PFSK-1 (cell line): ENCODE measurements around the gene NFE2L2.

Source experiments
- FOXP2 ChIP-seq: optimal IDR thresholded peaks from 2 replicates; pipeline ENCODE3; 2011; ENCODE audit warnings: borderline replicate concordance, control low read depth, inconsistent platforms; ENCODE audit not compliant: insufficient read depth; ENCODE audit errors: extremely low read length, extremely low read depth
- POLR2AphosphoS5 ChIP-seq: IDR thresholded peaks from 2 replicates; pipeline ENCODE4 v1.6.1; 2012; ENCODE audit warnings: low read depth, mild to moderate bottlenecking, control low read depth, low read length, moderate library complexity
- SIN3A ChIP-seq: IDR thresholded peaks from 2 replicates; pipeline ENCODE4 v1.6.1; 2012; ENCODE audit warnings: mild to moderate bottlenecking, low read length, moderate library complexity, borderline replicate concordance; ENCODE audit not compliant: insufficient read depth
- TAF1 ChIP-seq: IDR thresholded peaks from 2 replicates; pipeline ENCODE4 v1.6.1; 2012; ENCODE audit warnings: low read length, control low read depth, borderline replicate concordance; ENCODE audit not compliant: insufficient read depth
- TF ChIP-seq, protein P1 (sequence below), 2 experiments: IDR thresholded peaks; 2 replicates each; pipeline versions ENCODE4 v1.6.1 to v1.8.0; 2011 to 2012; ENCODE audit warnings: low read depth in 2 of 2, low read length in 2 of 2, control low read depth in 1 of 2, inconsistent platforms in 1 of 2, mild to moderate bottlenecking in 1 of 2, moderate library complexity in 1 of 2; ENCODE audit not compliant: insufficient read depth in 1 of 2

NFE2L2 gene

DNA sequence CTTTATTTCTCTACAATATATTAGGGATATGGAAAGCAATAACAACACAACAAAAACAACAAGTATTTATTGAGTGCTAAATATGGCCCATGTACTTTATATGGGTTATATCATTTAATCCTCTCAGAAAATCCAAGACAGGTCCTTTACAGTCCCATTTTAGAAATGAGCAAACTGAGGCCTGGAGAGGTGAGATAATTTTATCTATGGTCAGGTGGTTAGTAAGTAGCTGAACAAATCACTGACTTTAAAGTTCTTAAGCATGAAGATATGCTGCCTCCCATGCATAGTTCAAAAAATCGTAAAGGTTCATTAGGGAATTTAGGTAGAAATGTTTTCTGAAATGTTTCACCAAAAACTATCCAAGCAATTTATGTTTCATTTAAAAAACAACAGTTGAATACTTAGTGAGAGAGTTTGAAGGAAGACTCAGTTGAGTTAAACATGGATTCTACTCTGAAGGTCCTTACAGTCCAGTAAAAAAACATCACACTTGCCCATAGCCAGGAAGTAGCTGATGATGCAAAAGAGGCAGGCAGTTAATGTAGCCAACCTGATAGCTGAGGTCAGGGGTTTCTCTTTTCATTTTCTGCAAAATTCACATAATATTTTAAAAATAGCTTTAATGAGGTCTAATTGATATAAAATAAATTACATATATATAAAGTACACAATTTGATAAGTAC is 7.6 kb upstream of the NFE2L2 start:
- no peak for TF ChIP-seq TAF1
- TF ChIP-seq POLR2AphosphoS5, result no peak
- no peak for TF ChIP-seq FOXP2
- TF ChIP-seq, protein P1, sequence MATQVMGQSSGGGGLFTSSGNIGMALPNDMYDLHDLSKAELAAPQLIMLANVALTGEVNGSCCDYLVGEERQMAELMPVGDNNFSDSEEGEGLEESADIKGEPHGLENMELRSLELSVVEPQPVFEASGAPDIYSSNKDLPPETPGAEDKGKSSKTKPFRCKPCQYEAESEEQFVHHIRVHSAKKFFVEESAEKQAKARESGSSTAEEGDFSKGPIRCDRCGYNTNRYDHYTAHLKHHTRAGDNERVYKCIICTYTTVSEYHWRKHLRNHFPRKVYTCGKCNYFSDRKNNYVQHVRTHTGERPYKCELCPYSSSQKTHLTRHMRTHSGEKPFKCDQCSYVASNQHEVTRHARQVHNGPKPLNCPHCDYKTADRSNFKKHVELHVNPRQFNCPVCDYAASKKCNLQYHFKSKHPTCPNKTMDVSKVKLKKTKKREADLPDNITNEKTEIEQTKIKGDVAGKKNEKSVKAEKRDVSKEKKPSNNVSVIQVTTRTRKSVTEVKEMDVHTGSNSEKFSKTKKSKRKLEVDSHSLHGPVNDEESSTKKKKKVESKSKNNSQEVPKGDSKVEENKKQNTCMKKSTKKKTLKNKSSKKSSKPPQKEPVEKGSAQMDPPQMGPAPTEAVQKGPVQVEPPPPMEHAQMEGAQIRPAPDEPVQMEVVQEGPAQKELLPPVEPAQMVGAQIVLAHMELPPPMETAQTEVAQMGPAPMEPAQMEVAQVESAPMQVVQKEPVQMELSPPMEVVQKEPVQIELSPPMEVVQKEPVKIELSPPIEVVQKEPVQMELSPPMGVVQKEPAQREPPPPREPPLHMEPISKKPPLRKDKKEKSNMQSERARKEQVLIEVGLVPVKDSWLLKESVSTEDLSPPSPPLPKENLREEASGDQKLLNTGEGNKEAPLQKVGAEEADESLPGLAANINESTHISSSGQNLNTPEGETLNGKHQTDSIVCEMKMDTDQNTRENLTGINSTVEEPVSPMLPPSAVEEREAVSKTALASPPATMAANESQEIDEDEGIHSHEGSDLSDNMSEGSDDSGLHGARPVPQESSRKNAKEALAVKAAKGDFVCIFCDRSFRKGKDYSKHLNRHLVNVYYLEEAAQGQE (IDR thresholded peaks at IDR 0.05; ENCODE audit: insufficient read depth in 1 of 2, low read depth in 2 of 2, low read length in 2 of 2), result no peak
- no peak for TF ChIP-seq SIN3A

DNA sequence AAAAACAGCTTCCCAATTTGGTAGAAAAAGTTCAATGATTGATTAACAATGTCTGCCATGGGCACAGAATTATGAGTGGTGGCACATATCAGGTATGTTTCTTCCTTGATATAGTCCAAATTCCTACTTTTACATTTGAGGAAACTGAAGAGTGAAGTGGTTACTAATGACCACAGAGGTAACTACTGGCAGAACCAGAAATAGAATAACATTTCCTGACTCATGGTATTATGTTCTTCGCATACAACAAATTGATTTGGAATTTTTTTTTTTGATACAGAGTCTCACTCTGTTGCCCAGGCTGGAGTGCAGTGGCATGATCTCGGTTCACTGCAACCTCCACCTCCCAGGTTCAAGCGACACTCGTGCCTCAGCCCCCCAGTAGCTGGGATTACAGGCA is 6.0 kb upstream of the NFE2L2 start:
- no peak for TF ChIP-seq SIN3A
- TF ChIP-seq, protein P1 (IDR thresholded peaks at IDR 0.05; ENCODE audit: insufficient read depth in 1 of 2, low read depth in 2 of 2, low read length in 2 of 2), result no peak
- no peak for TF ChIP-seq TAF1
- no peak for TF ChIP-seq POLR2AphosphoS5
- TF ChIP-seq FOXP2, result no peak

DNA sequence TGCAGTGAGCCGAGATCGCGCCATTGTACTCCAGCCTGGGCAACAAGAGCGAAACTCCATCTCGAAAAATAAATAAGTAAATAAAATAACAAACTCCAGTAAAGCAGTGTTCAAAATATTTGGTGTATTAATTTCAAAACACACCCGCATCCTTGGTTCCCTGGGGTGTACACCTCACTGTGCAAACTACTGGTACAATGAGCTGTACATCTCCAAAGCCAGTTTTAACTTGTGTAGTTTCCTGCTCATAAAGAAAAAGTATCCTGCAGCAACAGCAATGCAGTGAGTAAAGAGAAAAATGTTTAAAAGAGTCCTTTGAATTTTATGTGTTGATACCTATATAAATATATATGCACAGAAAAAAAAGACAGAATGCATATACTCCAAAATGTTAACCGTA is 4.4 kb upstream of the NFE2L2 start:
- TF ChIP-seq TAF1 (no peak), POLR2AphosphoS5 (no peak), FOXP2 (no peak), SIN3A (no peak)
- TF ChIP-seq, protein P1 (IDR thresholded peaks at IDR 0.05; ENCODE audit: insufficient read depth in 1 of 2, low read depth in 2 of 2, low read length in 2 of 2), result no peak

DNA sequence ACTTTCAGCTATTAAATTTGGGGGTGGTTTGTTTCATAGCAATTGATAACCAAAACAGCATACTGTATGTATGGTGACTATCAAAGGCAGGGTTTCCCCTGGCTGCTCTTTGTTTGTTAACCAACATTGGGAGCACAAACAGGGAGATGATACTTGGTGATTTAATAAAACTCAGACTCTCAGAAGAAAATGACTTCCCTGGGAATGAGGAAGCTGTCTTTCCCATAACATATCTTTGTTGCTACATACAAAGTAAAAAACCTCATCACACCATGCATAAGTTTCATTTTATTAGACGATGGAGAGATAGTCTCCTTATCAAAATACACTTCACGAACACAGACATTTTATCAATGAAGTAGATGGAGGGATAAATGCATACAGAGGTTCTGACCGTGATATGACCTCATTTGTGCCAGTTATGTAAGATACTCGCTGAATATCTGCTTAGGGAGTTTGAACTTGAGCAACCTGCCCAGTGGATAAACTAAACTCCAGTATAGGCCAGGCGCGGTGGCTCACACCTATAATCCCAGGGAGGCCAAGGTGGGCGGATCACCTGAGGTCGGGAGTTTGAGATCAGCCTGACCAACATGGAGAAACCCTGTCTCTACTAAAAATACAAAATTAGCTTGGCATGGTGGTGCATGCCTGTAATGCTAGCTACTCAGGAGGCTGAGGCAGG is 3.8 kb upstream of the NFE2L2 start:
- TF ChIP-seq, protein P1 (IDR thresholded peaks at IDR 0.05; ENCODE audit: insufficient read depth in 1 of 2, low read depth in 2 of 2, low read length in 2 of 2), result no peak
- TF ChIP-seq POLR2AphosphoS5 (no peak), SIN3A (no peak), FOXP2 (no peak), TAF1 (no peak)
